ENCODE data around the gene TTC33.
"Not testable (repeated sequence)": the region's sequence is repeated elsewhere in the genome, so short reads cannot be mapped to it uniquely, and the experiment has no call there.

The TTC33 gene, protein sequence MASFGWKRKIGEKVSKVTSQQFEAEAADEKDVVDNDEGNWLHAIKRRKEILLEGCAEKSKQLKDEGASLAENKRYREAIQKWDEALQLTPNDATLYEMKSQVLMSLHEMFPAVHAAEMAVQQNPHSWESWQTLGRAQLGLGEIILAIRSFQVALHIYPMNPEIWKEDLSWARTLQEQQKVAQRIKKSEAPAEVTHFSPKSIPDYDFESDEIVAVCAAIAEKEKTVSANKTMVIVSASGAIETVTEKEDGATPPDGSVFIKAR

DNA sequence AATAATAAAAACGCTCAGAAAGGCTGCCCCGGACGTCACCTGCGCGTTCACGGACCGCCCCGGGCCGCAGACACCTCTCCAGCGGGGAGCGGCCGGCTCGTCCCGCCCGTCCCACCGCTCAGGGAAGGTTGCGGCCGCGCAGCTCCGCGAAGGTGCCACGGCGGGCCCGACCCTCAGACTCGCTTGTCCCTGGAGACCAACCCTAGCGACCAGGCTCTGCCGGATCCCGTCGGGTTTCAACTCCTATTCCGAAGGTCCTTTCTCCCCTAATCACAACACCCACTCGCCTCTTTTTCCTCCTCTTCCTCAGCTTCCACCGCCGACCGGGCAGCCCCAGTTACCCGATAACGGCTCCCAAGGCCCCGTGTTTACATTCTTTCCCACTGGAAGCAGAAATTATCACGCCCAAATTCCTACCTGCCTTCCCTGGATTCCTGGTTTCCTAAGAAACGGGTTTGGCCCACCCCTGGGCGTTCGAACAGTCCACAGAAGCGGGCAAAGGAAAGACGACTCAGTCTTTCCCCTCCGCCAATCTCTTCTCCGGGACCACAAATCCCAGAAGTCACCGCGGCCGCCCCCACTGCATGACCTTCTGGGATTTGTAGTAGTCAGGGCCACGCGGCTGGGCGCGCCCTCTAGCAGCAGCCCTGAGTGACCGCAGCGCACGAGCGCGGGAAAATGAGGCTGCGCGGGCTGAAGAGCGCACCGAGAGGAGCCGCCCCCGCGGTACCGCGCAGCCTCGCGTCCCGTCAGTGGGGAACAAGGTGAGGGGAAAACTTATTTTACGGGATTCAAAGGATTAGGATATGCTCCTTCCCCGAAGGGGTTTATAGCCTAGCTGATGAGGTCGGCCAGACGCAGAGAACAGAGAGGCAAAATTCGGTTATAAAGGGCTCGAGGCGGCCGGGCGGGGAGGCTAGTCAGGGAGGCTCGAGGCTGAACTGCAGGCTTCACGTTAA, at the start of gene TTC33:
Gene TTC33, minus strand, starts transcription at position 555 of the 959 bp plus-strand sequence. CDS start 8,943 bp downstream, outside the sequence.
- DNase-seq (ENCODE audit: low spot score), result peak; percentile 94

DNA sequence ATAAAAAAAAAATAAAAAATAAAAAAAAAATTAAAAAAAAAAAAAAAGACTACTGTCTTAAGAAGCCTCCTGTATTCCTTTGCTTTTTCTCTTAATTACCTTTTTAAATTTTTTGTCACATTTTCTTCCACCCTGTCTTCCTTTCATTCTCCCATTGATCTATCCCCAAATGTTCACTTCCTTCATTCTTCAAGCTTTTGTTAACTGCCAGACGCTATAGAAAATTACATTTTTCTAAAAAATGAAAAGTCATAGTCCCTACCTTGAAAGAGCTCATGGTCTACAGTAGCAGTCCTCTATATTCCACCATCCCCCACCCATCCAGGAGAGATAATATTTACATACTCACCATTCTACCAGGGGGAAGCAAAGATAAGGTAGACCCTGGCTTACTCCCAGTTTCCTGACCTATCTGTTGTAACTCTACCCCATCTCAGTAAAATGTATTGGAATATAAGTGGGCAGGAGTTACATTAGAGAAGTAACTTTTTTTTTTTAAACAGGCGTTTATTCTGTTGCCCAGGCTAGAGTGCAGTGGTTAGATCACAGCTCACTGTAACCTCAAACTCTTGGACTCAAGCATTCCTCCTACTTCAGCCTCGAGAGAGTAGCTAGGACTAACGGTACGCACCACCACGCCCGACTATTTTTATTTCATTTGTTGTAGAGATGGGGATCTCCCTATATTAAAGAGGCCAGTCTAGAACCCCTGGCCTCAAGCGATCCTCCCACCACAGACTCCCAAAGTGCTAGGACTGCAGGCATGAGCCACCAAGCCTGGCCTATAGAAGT, 46.2 kb upstream of the TTC33 start:
- no peak for DNase-seq (ENCODE audit: low spot score)

- no peak for DNase-seq (ENCODE audit: low spot score)
Observed at GRCh38 chr5:40799258-40799657, 43.5 kb upstream of the TTC33 start.

- no peak for DNase-seq (ENCODE audit: low spot score)
Observed at GRCh38 chr5:40798801-40799210, 43.0 kb upstream of the TTC33 start.

DNA sequence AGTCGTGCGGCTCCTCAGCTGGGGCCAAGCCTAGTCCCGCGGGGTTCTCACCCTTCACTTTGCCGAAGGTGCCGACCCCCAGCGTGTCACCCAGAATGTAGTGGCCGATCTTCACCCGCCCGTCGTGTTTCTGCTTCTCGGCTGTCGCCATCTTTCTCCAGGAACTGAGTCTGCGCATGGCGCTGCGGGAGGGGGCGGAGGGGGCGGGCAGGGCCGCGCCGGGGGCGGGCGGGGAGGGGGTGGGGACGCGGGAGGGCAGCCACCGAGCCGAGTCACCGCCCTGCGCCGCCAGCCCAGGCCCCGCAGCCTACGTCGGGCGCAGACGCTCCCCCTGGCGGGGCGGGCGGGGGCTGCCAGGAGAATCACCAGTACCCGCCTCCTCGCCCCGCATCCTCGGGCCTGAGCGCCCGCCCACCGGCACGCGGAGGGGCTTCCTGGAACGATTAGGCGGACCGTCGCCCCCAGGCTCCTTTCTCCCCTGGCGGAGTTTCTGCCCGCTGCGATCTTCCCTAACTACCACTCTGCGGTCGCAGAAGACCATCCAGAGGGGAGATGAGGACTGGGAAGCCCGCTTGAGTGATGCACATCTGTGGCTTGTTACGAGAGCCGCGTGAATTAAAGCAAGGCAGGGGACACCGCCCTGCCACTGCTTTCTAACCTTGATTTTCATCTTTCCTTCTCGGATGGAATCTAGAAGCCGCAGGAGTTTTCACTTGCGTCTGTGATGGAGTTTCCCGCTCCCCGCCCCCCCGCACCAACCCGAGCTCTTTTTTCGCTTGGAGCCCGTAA, 42.4 kb upstream of the TTC33 start, which contains the start of gene PRKAA1:
Gene PRKAA1, minus strand, starts transcription at position 363 of the 789 bp plus-strand sequence. Its CDS starts 185 bp downstream, at position 178.
- peak; percentile 89 for DNase-seq (ENCODE audit: low spot score)

DNA sequence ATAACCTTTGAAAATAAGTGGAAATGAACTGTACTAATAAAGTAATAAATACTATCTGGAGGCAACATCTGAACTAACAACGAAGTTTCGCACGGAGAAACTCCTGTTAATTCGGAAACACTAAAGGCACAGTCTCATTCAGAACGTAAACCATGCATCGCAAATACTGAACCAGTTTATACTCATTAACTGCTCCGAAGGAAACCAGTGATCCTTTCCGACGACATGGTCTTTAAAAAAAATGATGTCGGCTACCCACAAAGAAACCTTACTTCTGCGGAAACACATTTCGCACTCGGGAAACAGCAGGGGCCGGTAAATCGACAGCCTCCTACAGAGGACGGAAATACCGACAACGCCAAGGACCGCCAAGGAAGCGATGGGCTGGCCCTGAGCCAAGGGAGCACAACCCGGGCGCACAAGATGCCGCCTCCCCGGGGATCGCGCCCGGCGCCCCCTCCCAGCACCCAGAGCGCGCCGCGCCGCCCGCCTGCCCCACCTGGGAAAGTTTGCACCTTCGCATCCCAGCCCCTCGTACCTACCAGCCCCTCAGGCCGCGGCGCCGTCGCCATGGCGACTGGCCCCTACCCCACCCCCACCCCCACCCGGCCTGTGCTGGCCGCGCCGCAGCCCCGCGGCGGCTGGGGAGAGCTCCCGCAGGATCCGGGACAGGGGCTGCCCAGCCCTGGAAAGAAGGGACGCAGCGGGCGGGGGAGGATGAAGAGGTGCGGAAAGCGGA, 41.7 kb upstream of the TTC33 start:
- peak; percentile 35 for DNase-seq (ENCODE audit: low spot score)

DNA sequence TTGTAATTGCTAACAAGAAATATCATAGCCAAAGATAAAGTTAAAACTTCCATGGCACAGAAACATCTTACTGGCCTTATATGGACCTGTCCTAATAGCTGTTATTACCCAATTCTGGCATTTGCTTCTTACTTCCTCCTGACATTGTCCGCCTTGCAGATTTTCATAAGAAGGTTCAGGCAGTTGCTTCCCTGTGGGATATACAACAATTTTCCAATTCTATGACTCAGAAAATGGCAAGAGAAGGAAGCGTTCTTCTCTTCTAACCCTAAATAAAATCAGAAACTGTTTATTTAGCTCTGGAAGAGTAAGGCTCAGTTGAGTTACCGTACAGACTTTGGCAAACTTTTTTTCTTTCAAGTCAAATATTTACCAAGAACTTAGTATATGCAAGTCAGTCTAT, 40.7 kb upstream of the TTC33 start:
- no peak for DNase-seq (ENCODE audit: low spot score)

- DNase-seq (ENCODE audit: low spot score), result not testable (repeated sequence)
Observed at GRCh38 chr5:40794877-40795276, 39.1 kb upstream of the TTC33 start.

DNA sequence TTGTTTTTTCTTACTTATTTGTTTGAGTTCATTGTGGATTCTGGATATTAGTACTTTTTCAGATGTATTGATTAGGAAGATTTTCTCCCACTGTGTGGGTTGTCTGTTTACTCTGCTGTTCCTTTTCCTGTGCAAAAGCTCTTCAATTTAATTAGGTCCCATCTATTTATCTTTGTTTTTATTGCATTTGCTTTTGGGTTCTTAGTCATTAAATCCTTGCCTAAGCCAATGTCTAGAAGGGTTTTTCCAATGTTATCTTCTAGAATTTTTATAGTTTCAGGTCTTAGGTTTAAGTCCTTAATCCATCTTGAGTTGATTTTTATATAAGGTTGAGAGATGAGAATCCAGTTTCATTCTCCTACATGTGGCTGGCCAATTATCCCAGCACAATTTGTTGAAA, 38.6 kb upstream of the TTC33 start:
- not testable (repeated sequence) for DNase-seq (ENCODE audit: low spot score)

DNA sequence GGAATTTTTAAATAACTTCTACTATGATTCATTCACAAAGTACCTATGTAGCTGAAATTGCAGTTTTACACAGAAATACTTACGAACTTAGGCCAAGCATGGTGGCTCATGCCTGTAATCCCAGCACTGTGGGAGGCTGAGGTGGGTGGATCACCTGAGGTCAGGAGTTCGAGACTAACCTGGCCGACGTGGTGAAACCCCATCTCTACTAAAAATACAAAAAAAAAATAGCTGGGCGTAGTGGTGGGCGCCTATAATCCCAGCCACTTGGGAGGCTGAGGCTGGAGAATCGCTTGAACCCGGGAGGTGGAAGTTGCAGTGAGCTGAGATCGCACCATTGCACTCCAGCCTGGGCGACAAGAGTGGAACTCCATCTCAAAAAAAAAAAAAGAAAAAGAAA, 36.9 kb upstream of the TTC33 start:
- not testable (repeated sequence) for DNase-seq (ENCODE audit: low spot score)

DNA sequence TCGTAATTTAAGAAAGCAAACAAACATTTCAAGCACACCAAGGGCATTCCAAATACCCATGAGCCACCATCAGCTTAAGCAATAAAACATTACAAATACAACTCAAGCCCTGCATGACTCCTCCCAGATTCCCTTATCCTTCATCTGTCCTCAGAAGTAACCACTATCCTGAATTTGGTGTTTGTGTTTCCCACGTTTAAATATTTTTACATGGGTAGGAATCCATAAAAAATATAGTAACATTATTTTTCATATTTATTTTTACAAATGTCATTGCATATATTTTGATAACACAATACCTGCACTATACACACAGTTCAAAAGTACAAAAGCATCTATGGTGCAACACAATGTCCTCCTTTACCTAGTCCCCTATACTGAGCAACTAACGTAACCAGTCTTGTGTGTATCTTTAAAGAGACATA, 36.0 kb upstream of the TTC33 start:
- no peak for DNase-seq (ENCODE audit: low spot score)

DNA sequence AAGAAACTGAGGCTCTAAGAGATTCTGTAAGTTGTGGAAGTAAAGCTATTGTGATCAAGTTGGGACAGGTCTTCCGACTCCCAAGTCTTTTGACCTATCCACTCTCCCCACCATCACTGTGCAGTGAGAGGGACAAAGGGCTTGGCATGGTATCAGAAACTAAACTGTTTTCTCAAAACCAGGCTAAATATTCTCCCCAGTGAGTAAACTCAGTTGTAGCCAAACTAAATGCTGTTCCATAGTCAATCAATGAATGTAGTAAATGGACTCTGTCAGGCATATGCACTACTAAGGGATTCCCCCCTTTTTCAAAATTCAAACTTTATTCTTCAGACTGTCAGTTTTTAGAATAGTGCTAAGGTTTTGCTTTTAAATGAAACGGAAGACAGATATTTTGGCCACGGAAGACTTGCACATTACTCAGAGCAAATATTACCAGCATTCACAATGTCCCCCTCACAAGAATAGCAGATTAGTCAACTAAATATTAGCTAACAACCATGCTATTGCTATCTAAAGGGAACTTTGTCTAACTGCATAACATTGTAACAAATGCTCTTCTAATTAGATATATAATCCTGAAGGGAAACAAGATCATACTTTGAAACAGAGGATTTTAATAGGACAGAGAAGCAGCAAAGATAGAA, 35.3 kb upstream of the TTC33 start:
- DNase-seq (ENCODE audit: low spot score), result no peak

GRCh38 chr5:40788941-40789340, 33.2 kb upstream of the TTC33 start:
- not testable (repeated sequence) for DNase-seq (ENCODE audit: low spot score)

DNA sequence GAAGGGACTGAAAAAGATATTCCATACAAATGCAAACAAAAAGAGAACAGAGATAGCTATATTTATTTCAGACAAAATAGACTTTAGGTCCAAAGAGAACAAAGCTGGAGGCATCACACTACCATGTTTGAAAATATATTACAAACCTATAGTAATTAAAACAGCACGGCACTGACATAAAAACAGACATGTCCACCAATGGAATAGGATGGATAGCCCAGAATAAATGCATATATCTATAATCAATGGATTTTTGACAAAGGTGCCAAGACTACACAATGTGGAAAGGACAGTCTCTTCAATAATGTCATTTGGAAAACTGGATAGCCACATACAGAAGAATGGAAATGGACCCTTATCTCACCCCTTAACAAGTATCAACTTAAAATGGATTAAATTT, 32.2 kb upstream of the TTC33 start:
- DNase-seq (ENCODE audit: low spot score), result no peak

DNA sequence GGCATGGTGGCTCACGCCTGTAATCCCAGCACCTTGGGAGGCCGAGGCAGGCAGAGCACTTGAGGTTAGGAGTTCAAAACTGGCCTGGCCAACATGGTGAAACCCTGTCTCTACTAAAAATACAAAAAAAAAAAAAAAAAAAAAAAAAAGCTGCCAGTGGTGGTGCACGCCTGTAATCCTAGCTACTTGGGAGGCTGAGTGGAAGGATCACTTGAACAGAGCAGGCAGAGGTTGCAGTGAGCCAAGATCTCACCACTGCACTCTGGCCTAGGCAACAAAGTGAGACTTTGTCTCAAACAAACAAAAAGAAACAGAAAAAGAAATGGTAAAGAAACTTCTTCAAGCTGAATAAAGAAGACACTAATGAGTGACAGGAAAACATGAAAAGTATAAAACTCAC, 30.9 kb upstream of the TTC33 start:
- not testable (repeated sequence) for DNase-seq (ENCODE audit: low spot score)

GRCh38 chr5:40784916-40785315, 29.2 kb upstream of the TTC33 start:
- DNase-seq (ENCODE audit: low spot score), result no peak

DNA sequence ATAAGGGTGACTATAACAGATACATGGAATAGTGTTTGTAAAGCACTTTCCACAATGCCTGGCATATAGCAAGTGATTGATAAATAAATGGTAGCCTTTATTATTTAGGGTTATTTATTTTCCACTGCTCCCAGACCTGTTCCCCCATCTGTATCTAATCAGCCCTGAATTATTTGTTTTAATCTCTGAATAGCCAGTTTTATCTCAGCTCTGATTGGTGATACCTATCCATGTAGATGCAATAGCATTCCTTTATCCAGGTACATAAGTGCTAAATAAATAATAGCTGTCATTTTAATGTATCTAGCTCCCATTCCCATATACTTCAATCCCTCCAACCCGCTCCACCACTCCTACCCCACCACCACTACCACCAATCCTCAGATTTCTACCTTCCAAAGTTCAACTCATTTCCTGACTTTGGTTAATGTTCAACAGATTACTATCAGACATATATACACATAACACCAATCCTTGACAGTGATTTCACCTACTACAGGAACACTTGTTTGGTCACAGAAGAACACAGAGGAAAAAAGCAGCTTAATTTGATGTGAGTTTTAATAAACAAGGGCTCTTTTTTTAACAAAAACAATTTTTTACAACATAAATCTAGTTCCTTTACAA, 28.4 kb upstream of the TTC33 start:
- no peak for DNase-seq (ENCODE audit: low spot score)

- no peak for DNase-seq (ENCODE audit: low spot score)
Observed at GRCh38 chr5:40781843-40782409, 26.2 kb upstream of the TTC33 start.

- no peak for DNase-seq (ENCODE audit: low spot score)
Observed at GRCh38 chr5:40780858-40781257, 25.1 kb upstream of the TTC33 start.

Data from germinal center (tissue), 1 donor.